Breast epithelium (tissue), 4 donors: ENCODE results near the gene FAM83C. TPM values are rescaled to one million over a fixed set of nuclear protein-coding genes. Genes with fewer than 3 reads are reported as not detected.
A peak's percentile ranks its signal among the peaks of the same experiment; 100 is the strongest.

Experiments
- DNase-seq, 2 donors: peaks; one replicate each; pipeline ENCODE4 v3.0.0-alpha.2; 2019; ENCODE audit warnings: low spot score in 2 of 2
- H3K27ac ChIP-seq, 2 donors: fragments of 200-600 bp; sonication (generic) in 1 of 2; one replicate each; pipeline ENCODE4 v1.5.1; 2016 to 2019; ENCODE audit warnings: mild to moderate bottlenecking in 1 of 2
- H3K27me3 ChIP-seq, 2 donors: fragments of 200-600 bp; sonication (generic) in 1 of 2; one replicate each; pipeline versions ENCODE4 v1.5.1 to v1.6.0; 2017 to 2019; ENCODE audit warnings: control low read depth in 1 of 2, mild to moderate bottlenecking in 1 of 2
- H3K36me3 ChIP-seq: fragments of 200-600 bp; one replicate; pipeline ENCODE4 v1.5.1; 2019
- H3K4me1 ChIP-seq, 2 donors: fragments of 200-600 bp; sonication (generic); one replicate each; pipeline ENCODE4 v1.5.1; 2016 to 2019; ENCODE audit warnings: control low read depth in 1 of 2
- H3K4me3 ChIP-seq, 3 donors: fragments of 200-600 bp; sonication (generic); 1 replicate in 2 of 3; 2 replicates in 1 of 3; pipeline ENCODE4 v1.5.1; 2016 to 2019; ENCODE audit warnings: mild to moderate bottlenecking in 3 of 3, moderate library complexity in 2 of 3
- H3K9me3 ChIP-seq, 2 donors: fragments of 200-600 bp; sonication (generic) in 1 of 2; one replicate each; pipeline ENCODE4 v1.5.1; 2016 to 2019; ENCODE audit warnings: control low read depth in 1 of 2
- CTCF ChIP-seq, 3 donors: fragments of 450-650 bp; IDR thresholded peaks; one replicate each; pipeline ENCODE4 v1.5.1; 2016 to 2017; ENCODE audit warnings: antibody characterized with exemption in 3 of 3, mild to moderate bottlenecking in 3 of 3, moderate library complexity in 3 of 3
- POLR2A ChIP-seq: fragments of 450-650 bp; IDR thresholded peaks from one replicate; pipeline ENCODE4 v1.6.1; 2016; ENCODE audit warnings: antibody characterized with exemption, mild to moderate bottlenecking, moderate library complexity
- POLR2AphosphoS5 ChIP-seq, 3 donors: sonication (generic); formaldehyde crosslinking; IDR thresholded peaks; one replicate each; pipeline ENCODE4 v1.6.1; 2017; ENCODE audit warnings: antibody characterized with exemption in 3 of 3
- intact Hi-C: fragments of 100-400 bp; cut with DNase I; formaldehyde crosslinking; loops from one replicate; pipeline ENCODE4 v1.15.1; 2023; ENCODE audit warnings: low total_unique reads
- total RNA-seq, 3 donors: library from RNA; depleted of rRNA; stranded (reverse); fragments of >200 nt; gene quantifications; one replicate each; pipeline ENCODE4 v1.1.0, GENCODE V29; 2016

The FAM83C gene
- total RNA-seq, 3 donors from 2014 or later: 0.15 TPM; not detected in 2

GRCh38 chr20:35240083-35240810 is 52.0 kb downstream of the FAM83C start:
- no peaks in the 10 kb centered on the region for H3K27me3 ChIP-seq
- H3K4me1 ChIP-seq: no peaks in the 10 kb centered on the region
- no peak overlapping the region for H3K4me3 ChIP-seq
- TF ChIP-seq CTCF (IDR thresholded peaks at IDR 0.05) (no peak), POLR2A (no peak), POLR2AphosphoS5 (IDR thresholded peaks at IDR 0.05) (no peak)
- H3K36me3 ChIP-seq: no peaks in the 10 kb centered on the region
- no peak for DNase-seq
- no peak overlapping the region for H3K27ac ChIP-seq
- H3K9me3 ChIP-seq: no peaks in the 10 kb centered on the region
- intact Hi-C loops: no loop called here

GRCh38 chr20:35238735-35239134 is 53.5 kb downstream of the FAM83C start:
- TF ChIP-seq CTCF (IDR thresholded peaks at IDR 0.05) (no peak), POLR2AphosphoS5 (IDR thresholded peaks at IDR 0.05) (no peak), POLR2A (no peak)
- no peaks in the 10 kb centered on the region for H3K9me3 ChIP-seq
- no peaks in the 10 kb centered on the region for H3K4me1 ChIP-seq
- intact Hi-C loops: no loop called here
- no peaks in the 10 kb centered on the region for H3K27me3 ChIP-seq
- no peak overlapping the region for H3K27ac ChIP-seq
- no peak for DNase-seq
- no peak overlapping the region for H3K4me3 ChIP-seq
- H3K36me3 ChIP-seq: no peaks in the 10 kb centered on the region

- Histone ChIP-seq H3K4me3 (no peak overlapping the region), H3K4me1 (no peaks in the 10 kb centered on the region), H3K27ac (no peak overlapping the region), H3K27me3 (no peaks in the 10 kb centered on the region), H3K9me3 (no peaks in the 10 kb centered on the region), H3K36me3 (no peaks in the 10 kb centered on the region)
- no peak for DNase-seq
- no peak for TF ChIP-seq POLR2A
- TF ChIP-seq POLR2AphosphoS5 (IDR thresholded peaks at IDR 0.05): no peak
- TF ChIP-seq CTCF (IDR thresholded peaks at IDR 0.05): no peak
- intact Hi-C loops: no loop called here
Observed at GRCh38 chr20:35238170-35238569, 54.1 kb downstream of the FAM83C start.

DNA sequence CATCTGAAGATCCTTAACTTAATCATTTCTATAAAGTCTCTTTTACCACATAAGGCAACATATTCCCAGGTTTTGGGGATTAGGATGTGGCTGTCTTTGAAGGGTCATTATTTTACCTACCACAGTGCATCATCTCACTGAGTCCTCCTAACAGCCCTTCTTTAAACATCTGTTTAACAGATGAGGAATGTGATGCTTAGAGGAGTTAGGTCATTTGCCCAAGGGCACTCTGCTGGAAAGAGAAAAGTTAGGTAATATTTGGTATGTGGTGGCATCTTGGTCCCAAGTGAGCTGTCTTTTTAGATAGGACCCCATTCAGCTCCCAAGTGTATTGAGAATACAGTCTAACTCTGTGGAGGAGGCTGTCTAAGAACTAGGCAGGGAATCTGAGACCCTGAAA is 54.7 kb downstream of the FAM83C start:
- intact Hi-C loops: no loop called here
- TF ChIP-seq POLR2A: no peak
- TF ChIP-seq CTCF (IDR thresholded peaks at IDR 0.05): no peak
- TF ChIP-seq POLR2AphosphoS5 (IDR thresholded peaks at IDR 0.05): no peak
- Histone ChIP-seq H3K4me1 (no peaks in the 10 kb centered on the region), H3K27ac (no peak overlapping the region), H3K4me3 (no peak overlapping the region), H3K27me3 (no peaks in the 10 kb centered on the region), H3K36me3 (no peaks in the 10 kb centered on the region), H3K9me3 (no peaks in the 10 kb centered on the region)
- DNase-seq: no peak

DNA sequence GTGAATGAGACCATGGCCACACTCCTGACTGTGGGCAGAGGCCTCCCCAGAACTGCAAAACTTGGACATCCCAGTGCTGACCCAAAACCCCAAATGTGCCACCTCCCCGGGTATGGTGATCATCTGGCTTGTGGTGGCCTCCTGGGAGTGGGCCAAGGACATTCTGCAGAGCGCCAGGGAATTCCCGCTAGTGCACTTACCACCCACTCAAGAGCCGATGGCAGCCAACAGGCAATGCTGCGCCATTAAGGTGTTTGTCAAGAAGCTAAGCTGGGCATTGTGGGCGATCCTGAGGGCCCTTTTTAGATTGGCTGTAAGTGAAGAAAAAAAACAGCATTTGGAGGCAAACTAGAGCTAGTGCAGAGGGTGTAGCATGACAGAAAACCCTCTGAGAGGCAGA is 56.3 kb downstream of the FAM83C start:
- H3K27ac ChIP-seq: peak overlapping the region in 1 of 2 donors; percentile 4
- DNase-seq: peak in 1 of 2 donors; percentile 80
- H3K4me3 ChIP-seq: no peak overlapping the region
- no peaks in the 10 kb centered on the region for H3K4me1 ChIP-seq
- H3K27me3 ChIP-seq: no peaks in the 10 kb centered on the region
- TF ChIP-seq POLR2AphosphoS5 (IDR thresholded peaks at IDR 0.05) (peak in 1 of 3 donors; percentile 18), POLR2A (no peak)
- intact Hi-C loops: no loop called here
- no peaks in the 10 kb centered on the region for H3K36me3 ChIP-seq
- no peaks in the 10 kb centered on the region for H3K9me3 ChIP-seq

Other genes starting within 250 kb of the FAM83C start
- gene TRPC4AP, start 199.6 kb downstream of the FAM83C start, total RNA-seq: 10 to 100 TPM; 62.6 to 71.7 (median 69.5) TPM
- gene EDEM2, start 145.1 kb downstream of the FAM83C start, total RNA-seq: 10 to 100 TPM; 19.3 to 25.8 (median 22.4) TPM
- gene PROCR, start 120.4 kb downstream of the FAM83C start, total RNA-seq: 10 to 100 TPM; 34.1 to 87.9 (median 39.8) TPM
- 1 to 10 TPM in 1 of 3 donors, under 1 TPM in 2; 0.80 to 2.5 (median 0.98) TPM for gene MMP24, start 65.7 kb downstream of the FAM83C start, total RNA-seq
- 10 to 100 TPM; 17.4 to 34.1 (median 32.9) TPM for gene MMP24OS, start 14.3 kb downstream of the FAM83C start, total RNA-seq
- 10 to 100 TPM; 81.9 to 98.6 (median 88.0) TPM for gene EIF6, start 7.7 kb downstream of the FAM83C start, total RNA-seq
- 10 to 100 TPM; 26.6 to 39.7 (median 35.4) TPM for gene UQCC1, start 119.5 kb upstream of the FAM83C start, total RNA-seq
- gene GDF5, start 145.8 kb upstream of the FAM83C start, total RNA-seq: under 1 TPM; 0.33 to 0.88 (median 0.64) TPM
- 10 to 100 TPM; 22.2 to 28.5 (median 23.3) TPM for gene CEP250, start 163.2 kb upstream of the FAM83C start, total RNA-seq
- not detected for gene C20orf173, start 237.2 kb upstream of the FAM83C start, total RNA-seq
- gene ERGIC3, start 249.7 kb upstream of the FAM83C start, total RNA-seq: 100 to 1,000 TPM; 221 to 243 (median 239) TPM